HG03571 (cell line): ENCODE measurements around the gene CMPK2.

Source experiments
- ATAC-seq: cut with Tn5 transposase; IDR thresholded peaks from one replicate; pipeline ENCODE4 v1.9.1; 2021; ENCODE audit not compliant: unreplicated experiment

Gene CMPK2

DNA sequence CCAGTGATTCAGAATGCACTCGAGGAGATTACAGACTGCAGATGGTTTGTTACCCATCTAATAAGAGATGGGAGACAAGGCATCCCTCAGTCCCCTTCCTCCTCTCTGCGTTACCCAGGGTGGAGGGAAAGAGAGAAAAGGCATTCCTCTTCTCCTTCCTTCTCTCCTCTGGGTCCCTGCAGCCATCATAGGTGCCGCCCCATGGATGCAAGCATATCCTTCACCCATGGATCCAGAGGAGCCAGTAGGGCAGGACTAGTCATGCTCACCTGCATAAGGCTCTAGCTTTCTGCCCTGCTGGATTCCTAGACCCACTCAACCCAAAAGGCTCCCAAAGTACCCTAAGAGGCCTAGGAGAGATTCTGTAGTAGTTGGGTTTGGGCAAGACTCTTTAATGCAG is 20.4 kb downstream of the CMPK2 start:
- ATAC-seq = no peak

DNA sequence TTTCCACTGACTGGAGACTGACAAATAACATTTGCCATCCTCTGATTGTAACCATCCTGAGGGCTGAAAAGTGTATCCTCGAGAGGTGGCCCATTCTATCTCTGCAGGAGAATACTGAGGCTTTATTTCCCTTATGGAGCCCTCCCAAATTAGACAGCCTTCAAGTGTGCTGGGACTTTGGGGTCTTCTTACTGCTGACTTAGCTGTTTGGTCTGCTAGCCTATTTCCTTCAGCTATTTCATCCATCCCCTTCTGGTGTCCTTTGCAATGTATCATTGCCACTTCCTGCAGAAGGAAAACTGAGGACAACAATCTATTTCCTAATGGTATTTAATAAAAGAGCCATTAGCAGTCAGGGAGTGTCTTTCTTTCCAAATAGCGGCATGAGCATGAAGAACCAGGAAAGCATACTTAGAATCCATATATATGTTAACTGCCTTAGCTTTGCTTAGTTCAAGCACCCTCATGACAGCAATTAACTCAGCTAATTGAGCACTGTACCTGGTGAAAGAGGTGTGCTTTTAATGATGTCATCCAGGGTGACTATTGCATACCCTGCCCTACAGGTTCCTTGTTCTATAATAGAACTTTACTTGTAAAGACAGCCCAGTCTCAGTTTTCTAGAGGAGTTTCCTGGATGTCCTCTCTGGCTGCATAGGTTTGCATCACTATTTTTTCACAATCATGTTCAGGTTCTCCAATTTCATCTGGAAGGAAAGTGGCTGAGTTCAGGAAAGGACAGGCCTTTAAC is 24.0 kb downstream of the CMPK2 start:
- ATAC-seq = no peak

DNA sequence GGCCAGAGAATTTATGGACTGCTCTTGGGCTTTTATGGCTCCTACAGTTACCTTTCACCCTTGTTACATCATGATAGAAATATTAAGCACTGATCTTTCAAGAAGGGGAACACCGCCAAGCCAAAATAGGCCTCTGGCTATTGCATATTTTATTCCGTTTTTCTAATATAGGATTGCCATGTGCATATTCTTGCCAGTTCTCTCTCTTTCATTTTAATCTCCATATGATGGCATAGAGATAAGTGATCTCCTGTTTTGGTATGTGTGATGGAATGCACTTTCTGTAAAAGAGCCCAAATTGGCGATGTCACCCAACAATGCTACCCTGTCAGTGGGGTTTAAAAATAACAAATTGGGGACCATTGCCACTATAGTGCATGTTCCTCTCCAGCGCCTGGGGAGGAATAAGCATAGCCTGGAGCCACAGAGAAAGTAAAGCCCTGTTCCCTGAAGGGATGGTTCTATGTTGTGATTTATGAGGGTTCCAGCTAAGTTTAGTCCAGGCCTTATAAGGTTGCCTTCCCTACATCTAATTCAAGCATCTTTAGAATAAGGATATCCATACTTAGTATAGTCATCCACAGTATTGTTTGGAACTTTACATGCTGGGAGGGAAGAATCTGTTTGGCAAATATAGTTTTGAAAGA is 26.9 kb downstream of the CMPK2 start:
- no peak for ATAC-seq

DNA sequence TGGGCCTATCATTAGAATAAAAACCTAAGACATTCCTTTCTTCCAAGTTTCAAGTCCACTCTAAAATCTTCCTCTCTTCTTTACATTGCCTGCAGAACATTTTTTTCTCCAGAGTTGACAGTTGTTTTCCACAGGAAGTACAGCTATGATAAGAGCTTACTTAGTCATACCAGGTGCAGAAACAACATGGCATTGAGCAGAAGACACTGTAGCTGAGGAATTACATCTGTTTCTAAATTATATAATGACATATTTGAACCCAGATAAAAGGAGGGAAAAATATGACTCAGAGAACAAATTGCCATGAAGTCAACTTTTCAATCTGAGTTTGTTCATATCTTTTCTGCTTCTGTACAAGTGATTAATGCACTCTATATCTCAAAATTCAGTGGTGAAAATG is 30.2 kb downstream of the CMPK2 start:
- ATAC-seq = no peak

DNA sequence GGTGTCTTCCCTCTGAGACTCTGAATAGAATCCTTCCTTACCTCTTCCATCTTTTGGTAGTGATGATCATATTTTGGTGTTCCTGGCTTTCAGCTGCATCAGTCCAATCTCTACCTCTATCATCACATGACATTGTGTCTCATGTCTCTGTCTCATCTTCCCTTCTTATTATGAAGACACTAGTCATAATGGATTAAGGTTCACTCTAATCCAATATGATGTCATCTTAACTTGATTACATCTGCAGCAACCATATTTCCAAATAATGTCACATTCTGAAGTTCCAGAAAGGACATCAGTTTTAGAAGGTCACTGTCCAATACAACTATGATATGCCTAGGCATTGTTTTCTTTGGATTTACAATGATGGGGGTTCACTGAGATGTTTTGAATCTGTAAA is 31.5 kb downstream of the CMPK2 start:
- ATAC-seq = no peak

DNA sequence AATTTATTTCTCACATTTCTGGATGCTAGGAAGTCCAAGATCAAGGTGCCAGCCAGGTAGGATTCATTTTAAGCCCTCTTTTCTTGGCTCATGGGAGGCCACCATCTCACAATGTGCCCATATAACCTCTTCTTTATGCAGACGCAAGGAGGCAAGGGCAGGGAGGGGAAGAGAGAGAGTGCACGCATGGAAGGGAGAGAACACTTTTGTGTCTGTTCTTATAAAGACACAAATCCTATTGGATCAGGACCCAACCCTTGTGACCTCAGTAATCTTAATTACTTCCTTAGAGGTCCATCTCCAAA is 32.5 kb downstream of the CMPK2 start:
- no peak for ATAC-seq

DNA sequence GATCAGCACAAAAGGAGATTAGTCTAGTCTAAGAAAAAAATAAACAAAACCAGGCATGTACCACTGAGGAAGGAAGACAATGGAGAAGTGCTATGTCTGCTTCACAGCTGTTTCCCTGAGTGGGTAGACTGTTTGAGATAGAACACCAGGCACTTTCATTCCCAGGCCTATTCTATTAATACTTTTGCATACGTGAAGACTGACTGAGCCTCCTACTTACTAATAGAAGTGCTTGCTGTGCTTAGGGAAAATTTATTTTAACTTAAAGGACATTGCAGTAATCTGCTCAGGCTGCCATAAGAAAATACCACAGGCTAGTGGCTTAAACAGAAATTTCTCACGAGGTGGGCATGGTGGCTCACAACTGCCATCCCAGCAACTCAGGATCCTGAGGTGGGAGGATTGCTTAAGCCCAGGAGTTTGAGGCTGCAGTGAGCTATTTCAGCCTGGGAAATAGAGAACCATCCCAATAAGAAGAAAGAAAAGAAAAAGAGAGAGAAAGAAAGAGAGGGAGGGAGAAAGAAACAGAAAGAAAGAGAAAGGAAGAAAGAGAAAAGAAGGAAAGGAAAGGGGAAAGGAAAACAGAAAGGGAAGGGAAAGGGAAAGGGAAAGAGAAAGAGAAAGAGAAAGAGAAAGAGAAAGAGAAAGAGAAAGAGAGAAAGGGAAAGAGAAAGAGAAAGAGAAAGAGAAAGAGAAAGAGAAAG is 33.0 kb downstream of the CMPK2 start:
- no peak for ATAC-seq

DNA sequence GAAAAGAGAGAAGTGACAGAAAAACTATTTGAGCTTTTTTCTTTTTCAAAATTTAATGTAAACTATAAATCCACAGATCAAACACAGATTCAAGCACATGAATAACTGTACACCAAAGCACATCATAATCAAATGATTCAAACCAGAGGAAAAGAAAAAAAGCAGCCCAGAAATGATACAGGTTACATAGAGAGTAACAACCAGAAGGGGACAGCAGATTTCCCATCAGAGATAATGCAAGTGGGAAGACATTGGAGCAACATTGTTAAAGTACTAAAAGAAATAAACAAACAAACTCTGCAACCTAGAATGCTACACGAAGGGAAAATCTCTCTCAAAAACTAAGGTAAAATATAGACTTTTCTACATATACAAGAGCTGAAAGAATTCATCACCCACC is 34.5 kb downstream of the CMPK2 start:
- no peak for ATAC-seq

DNA sequence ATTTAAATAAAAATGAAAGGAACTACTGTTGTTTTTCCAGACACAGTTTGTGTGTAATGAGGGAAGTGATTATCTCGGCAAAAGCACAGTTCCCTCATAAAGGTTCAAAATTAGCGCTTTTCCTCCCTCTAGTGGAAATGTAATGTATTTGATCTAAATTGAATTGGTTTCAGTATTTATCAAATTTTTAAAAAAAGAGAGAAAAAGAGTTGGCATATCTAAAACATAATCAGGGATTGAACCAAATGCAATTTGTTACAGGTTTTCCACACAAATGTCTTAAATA is 37.5 kb downstream of the CMPK2 start:
- no peak for ATAC-seq

DNA sequence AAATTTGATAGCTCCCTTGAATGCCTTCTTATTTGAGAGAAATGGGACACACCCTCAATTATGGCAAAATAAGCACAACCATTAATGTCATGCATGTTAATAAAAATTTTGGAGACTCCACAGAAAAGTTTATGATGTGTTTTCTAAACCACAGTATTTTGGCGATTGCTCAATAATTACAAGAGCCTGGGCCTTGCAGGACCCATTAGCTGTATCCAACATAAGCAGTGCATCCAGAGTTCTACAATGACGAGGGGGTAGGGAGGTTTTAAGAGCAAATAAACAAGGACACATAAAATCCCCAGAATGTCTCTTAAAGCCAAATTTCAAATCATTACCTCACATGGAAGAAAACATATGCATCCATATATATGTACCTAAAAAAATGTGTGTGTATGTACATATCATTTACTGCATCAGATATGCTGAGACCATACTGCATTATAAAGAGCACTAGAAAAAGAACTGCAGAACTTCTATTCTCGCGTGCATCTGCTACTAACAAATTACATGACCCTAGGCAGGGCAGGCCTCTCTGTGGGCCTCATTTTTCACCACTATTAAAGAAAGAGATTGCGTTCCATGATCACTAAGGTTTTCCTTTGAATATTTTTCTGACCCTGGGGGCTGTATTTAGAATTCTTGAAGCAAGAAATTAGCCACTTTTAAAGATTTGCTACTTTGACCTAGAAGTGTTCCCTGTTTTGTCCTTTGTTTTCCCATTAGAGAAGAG is 38.0 kb downstream of the CMPK2 start:
- ATAC-seq = no peak

DNA sequence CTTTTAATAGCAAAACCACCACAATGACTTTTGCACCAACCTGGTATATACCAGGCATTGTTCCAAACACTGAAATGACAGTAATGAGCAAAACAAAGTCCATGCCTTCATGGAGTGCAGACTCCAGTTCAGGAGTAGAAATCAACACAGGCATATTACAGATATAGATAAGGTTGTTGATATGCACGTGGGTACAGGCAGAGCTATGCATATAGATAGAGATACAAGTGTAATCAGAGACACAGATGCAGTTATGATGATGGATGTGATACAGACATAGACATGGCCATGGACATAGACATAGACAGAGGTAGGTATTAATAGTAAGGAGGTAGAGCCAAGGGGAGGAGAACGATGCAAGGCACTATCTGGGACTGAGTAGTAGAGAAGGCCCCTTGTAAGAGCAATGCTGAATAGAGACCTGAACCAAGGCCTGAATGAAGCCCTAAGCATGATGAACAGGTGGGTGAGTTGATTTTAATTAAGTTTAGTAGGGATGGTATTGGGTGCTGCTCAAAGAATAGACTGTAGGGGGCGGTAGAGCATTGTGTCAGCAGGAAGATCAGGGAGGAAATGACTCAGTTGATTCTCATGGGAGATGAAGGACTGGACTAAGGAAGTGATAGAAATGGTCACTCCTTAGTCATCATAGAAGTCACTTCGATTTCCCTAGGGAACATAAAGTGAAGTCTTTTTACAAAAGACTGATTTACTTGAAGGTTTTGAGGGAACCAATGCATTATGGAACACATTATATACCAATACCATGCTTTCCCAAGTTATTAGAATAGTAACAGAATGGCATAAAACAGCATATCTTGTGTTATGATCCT is 39.4 kb downstream of the CMPK2 start:
- peak; percentile 85 for ATAC-seq

DNA sequence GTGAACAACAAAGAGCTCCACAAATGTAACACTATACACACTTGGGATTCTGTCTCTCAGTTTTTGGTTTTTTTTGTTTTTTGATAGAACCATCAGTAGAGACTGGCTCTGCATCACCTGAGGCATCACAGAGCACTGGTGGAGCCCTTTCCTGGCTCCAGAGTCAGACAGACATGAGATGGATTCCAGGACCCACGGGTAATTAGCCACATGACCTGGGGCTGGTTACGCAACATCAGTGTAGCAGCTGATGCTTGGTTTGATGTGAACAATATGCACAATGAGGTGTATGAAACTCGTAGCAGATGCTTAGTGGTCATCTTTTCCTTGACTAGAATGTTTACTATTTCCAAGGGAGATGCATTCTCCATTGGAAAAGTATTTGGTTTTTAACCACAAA is 40.7 kb downstream of the CMPK2 start:
- ATAC-seq = no peak

DNA sequence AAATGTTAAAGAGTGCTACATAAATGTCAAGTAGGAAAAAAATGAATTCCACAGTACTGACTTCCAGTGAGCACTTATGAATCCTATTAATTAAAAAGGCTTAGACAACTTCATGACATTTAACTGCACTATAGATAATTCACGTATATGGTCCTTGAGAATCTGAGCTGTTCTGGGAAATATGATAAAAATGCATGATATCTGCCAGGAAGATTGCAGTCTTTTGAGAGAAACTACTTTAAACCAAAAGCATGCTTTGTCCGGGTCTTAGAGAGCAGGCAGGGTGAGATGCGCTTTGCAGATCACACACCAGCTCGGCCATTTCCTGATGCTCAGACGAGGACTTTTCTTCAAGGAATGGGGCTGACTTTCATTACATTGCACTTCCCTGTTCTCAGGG is 42.6 kb downstream of the CMPK2 start:
- no peak for ATAC-seq

DNA sequence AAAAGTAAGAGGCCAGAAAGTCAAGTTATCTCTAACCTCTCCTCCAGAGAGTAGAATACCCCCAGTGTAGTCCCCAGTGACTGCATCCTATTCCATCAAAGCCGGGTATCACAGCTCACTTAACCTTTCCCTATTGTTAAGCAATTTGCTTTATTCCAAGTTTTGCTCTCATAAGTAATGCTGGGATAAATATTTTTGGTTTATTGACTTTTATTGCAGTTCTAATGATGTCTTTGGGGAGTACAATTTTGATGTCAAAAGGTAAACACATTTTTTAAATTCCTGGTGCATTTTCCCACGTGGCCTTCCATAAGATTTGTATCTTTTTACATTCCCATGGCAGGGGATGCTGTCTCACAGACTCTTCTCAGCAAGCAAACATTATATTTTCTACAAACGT is 43.3 kb downstream of the CMPK2 start:
- ATAC-seq = no peak

DNA sequence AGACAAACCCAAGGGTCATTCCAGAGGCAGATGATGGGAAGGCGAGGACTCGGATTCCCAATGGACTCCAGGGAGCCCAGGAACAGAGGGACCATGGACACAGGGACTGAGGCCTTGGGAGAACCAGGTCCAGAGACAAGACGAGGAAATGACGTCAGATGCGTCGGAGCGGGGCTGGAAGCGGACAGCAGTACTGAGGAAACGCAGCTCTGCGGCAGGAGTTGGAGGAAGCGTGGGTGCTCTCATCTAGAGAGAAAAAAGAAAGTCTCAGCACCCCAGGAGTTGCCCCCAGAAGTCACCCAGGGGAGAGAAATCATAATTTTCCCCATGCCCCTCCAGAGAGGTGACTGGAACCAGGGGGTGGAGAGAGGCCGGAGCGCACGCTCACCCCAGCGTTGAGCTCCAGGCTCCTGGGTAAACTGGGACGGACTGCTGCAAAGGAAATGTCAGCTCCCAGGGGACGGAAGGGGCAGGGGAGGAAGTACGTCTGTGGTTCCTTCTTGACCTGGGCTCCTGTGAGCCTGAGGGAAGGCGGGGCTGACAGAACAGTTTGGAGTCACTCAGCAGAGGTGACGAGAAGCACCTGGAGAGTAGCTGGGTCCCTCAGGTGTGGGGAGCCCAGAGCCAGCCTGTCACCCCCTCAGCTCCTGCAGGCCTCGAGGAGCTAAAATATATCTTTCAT is 44.7 kb downstream of the CMPK2 start:
- ATAC-seq = no peak

DNA sequence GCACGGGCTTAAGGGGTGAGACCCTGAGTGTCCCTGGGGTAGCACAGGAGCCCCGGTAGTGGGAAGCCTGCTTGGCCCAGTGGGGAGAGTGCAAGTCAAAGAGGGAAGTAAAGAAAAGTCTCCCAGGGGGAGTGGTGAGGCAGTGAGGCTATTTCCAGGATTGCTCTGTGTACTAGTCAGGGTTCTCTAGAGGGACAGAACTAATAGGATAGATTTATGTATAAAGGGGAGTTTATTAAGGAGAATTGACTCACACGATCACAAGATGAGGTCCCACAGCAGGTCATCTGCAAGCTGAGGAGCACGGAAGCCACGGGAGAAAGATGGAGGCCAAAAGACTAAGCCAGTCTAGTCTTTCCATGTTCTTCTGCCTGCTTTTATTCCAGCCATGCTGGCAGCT is 45.5 kb downstream of the CMPK2 start:
- ATAC-seq = no peak

DNA sequence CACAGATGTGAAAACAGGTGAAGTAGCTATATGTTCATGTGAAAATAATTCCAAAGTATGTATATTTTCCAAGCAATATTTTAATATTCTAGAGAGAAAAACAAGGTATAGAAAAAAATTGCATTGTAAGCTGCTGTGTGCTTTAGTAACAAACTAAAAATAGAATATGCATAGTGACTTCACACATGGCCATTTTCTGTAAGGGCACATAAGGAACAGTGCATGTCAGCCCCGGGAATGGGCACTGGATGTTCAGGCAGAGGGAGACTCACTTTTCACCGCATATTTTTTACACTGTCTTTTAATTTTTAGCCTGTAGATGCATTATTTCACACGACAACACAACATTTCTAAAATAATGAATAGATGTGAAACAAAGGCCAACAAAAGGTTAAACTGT is 46.0 kb downstream of the CMPK2 start:
- no peak for ATAC-seq

DNA sequence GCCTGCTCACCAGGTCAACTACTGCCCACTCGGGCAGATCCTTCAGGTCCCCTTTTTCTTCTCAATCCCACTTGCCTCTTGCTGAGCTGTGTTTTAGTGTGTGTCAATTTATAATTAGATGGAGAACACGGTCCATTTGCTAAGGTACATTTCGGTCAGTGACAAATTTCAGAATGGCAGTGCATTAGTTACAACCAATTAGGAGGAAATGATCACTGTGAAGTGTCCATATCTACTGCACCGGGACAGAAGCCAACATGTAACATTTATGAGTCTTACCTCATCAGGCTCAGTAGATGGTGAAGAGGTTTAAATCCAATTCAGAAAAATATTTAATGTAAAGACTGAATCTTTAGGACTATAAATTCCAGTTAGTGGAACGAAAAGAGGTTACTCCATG is 47.7 kb downstream of the CMPK2 start:
- ATAC-seq = no peak

DNA sequence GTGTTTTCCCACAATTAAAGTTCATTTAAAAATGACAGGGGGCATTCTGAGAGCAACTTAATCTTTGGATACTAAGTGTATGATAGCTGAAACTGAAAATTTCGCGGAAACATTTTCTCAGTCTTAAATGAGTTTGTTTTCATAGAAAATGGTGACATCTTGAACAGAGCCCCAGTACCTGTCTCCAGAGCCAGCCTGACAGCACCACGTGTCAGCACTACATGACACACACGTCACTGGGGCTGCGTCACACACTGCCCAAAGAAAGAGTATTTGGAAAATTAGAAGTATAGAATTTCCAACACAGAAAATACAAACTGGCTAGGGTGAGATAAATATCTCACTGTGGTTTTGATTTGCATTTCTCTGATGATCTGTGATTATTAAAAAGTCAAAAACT is 50.8 kb downstream of the CMPK2 start:
- no peak for ATAC-seq

DNA sequence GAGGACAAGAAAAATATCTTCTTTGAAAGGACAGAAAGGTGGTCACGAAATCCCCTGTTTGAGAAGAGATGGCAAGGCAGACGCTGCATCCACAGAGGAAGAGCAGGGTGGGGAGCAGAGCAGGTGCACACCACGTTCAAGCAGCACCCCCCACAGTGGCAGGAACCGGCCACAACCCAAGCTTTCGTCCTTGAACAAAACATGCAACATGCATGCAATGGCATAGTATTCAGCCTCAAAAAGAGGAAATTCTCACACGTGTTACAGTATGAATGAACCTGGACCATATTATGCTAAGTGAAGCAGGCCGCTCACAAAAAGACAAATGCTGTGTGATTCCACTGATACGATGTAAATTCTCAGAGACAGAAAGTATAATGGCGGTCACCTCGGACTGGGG is 51.4 kb downstream of the CMPK2 start:
- no peak for ATAC-seq

DNA sequence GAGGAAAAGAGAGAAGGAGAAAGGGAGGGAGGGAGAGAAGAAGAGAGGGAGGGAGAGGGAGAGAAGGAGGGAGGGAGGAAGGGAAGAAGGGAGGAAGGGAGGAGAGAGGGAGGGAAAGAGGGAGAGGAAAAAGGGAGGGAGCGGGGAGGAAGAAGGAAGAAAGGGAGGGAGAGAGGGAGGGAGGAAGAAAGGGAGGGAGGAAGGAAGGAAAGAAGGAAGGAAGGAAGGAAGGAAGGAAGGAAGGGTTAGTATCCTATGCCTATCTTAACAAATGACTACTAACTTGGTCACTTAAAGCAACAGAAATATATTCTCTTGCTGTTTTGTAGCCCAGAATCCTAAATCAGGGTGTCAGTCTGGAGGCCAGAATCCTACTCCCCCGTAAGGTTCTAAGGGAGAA is 52.1 kb downstream of the CMPK2 start:
- no peak for ATAC-seq
